MG63 (cell line): ENCODE data around the gene RNF144A. TPM values are rescaled to one million over a fixed set of nuclear protein-coding genes. Genes with fewer than 3 reads are reported as not detected.

Experiments
- DNase-seq: peaks from one replicate; pipeline ENCODE4 v3.0.0-alpha.2; 2020
- H3K27me3 ChIP-seq: fragments of 250-450 bp; sonication (Bioruptor Pico); 2 replicates; pipeline ENCODE4 v1.5.1; 2020; ENCODE audit warnings: mild to moderate bottlenecking, moderate library complexity
- H3K36me3 ChIP-seq: fragments of 250-450 bp; sonication (Bioruptor Pico); 2 replicates; pipeline ENCODE4 v1.5.1; 2020; ENCODE audit warnings: mild to moderate bottlenecking, moderate library complexity
- H3K4me3 ChIP-seq: fragments of 250-450 bp; sonication (Bioruptor Pico); 2 replicates; pipeline ENCODE4 v1.5.1; 2020; ENCODE audit warnings: mild to moderate bottlenecking, moderate library complexity
- H3K9me3 ChIP-seq: fragments of 250-450 bp; sonication (Bioruptor Pico); 2 replicates; pipeline ENCODE4 v1.5.1; 2020; ENCODE audit warnings: mild to moderate bottlenecking, moderate library complexity
- total RNA-seq: library from RNA; depleted of rRNA; stranded (reverse); fragments of >200 nt; shearing (Covaris generic); gene quantifications from 2 replicates; pipeline ENCODE4 v1.2.3, GENCODE V29; 2014; ENCODE audit warnings: low replicate concordance; rRNA removed

Gene RNF144A
- total RNA-seq, 1 experiment from 2014 or later, result 1.1 TPM

DNA sequence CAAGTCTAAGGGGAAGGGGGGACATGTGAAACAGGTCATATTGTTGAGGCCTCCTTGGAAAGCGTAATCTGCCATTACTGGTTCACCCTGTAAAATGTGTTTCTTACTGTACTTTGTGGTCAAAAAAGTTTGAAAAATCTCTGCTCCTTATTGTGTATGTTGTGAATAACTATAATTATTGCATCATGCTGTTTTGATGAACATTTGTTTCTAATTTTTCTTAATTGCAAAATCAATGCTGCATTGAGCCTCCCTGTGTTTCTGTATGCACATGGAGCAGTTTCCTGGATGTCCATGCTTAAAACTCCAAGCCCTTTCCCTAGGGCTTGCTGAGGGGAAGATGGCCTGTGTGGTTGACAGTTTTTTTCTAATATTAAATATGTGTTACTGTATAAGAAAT lies 158.6 kb downstream of the RNF144A start:
- Histone ChIP-seq H3K27me3 (no peaks in the 10 kb centered on the region), H3K4me3 (no peak overlapping the region), H3K9me3 (no peaks in the 10 kb centered on the region), H3K36me3 (no peaks in the 10 kb centered on the region)
- no peak for DNase-seq

GRCh38 chr2:7077660-7078267 lies 160.6 kb downstream of the RNF144A start:
- Histone ChIP-seq H3K27me3 (no peaks in the 10 kb centered on the region), H3K4me3 (no peak overlapping the region), H3K9me3 (no peaks in the 10 kb centered on the region), H3K36me3 (no peaks in the 10 kb centered on the region)
- no peak for DNase-seq

- DNase-seq, result no peak
- Histone ChIP-seq H3K27me3 (peaks cover 3% of the 10 kb centered on the region; the same call in 1 of the 2 replicates), H3K4me3 (no peak overlapping the region), H3K9me3 (no peaks in the 10 kb centered on the region), H3K36me3 (no peaks in the 10 kb centered on the region)
These were observed 166.6 kb downstream of the RNF144A start for GRCh38 chr2:7083580-7084509.

GRCh38 chr2:7084601-7085000 lies 167.4 kb downstream of the RNF144A start:
- Histone ChIP-seq H3K36me3 (no peaks in the 10 kb centered on the region), H3K9me3 (no peaks in the 10 kb centered on the region), H3K4me3 (no peak overlapping the region), H3K27me3 (peaks cover 3% of the 10 kb centered on the region; the same call in 1 of the 2 replicates)
- DNase-seq, result no peak

DNA sequence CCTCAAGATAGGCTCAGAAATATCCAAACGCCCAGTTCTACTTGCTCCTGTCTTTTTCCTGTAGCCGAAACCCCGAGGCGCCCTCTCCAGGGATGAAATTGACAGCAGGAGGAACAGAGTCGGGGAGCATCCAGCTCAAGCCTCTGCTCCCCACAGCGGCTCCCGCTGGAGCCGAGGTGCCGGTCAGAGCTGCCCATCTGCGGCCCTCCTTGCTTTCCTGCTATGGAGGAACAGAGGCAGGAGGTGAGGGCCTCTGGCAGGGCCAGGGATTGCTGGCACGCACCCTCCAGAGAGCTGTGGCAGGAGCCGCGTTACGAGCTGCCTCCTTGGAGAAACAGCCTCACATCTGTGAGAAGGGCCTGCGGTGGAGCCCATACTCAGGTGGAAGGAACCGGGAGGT lies 172.1 kb downstream of the RNF144A start:
- Histone ChIP-seq H3K9me3 (no peaks in the 10 kb centered on the region), H3K27me3 (peaks cover 3% of the 10 kb centered on the region; the same call in 1 of the 2 replicates), H3K4me3 (no peak overlapping the region), H3K36me3 (no peaks in the 10 kb centered on the region)
- no peak for DNase-seq

DNA sequence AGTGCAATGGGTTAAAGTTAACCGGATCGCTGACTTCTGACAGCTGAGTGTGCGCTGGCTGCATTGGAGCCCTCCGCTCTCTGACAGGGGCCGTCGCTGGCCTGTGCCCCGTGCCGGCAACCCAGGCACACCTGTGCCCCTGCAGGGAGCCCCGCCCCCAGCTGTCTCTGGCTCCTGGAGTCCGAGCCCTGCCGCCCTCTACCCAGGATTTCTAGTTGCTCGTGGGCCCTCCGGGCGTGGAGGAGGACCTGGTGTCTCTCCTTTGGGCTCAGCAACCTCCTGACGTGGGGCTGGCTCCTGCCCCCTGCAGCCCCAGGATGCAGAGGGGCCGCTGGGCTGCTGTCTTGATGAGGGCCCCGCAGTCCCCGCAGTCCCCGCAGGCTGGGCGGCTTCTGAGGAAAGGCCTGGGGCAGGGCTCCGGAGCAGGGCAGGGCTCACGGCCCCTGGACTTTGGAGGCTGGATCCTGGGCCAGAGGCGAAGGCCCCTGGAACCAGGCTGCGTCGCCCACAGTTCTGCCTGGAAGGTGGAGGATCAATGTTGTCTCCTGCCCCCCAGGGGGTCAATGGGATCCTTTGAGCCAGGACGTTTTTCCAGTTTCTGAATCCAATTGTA lies 172.8 kb downstream of the RNF144A start:
- no peak for DNase-seq
- Histone ChIP-seq H3K9me3 (no peaks in the 10 kb centered on the region), H3K36me3 (no peaks in the 10 kb centered on the region), H3K4me3 (no peak overlapping the region), H3K27me3 (peaks cover 3% of the 10 kb centered on the region; the same call in 1 of the 2 replicates)

DNA sequence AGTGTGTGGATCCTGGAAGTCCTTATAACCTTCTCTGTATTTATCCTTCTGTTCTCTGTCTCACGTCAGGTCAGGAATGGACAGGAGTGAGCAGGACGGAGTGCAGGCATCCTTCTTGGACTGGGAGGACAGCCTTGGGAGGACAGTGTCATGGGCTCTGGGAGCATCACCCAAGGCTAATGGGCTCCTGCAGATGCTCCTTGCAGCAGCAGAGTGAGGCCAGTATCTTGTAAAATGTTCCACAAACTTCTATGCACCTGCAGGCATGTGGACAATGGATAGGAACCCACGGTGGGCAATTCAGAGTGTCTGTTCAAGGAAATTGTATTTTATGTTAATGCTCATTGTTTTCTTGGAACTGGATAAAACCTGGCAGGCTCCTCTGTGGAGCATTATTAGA lies 176.2 kb downstream of the RNF144A start:
- no peaks in the 10 kb centered on the region for H3K36me3 ChIP-seq
- no peaks in the 10 kb centered on the region for H3K9me3 ChIP-seq
- H3K27me3 ChIP-seq, result no peaks in the 10 kb centered on the region
- DNase-seq, result no peak
- no peak overlapping the region for H3K4me3 ChIP-seq

Other genes with a start within 250 kb of the RNF144A start
- gene CMPK2, start 51.5 kb upstream of the RNF144A start, total RNA-seq, result 2.3 and 6.6 TPM in 2 replicates
- 1.2 and 6.9 TPM in 2 replicates for gene RSAD2, start 39.6 kb upstream of the RNF144A start, total RNA-seq